MM.1S (cell line): ENCODE data around the gene CNNM3.

Source experiments
- EZH2 ChIP-seq: fragments of 300-600 bp; sonication (generic); optimal IDR thresholded peaks from 2 replicates; pipeline ENCODE3; 2017; ENCODE audit warnings: low read depth, mild to moderate bottlenecking, antibody characterized with exemption, low read length, mixed read lengths
- EZH2phosphoT487 ChIP-seq: fragments of 300-600 bp; sonication (generic); IDR thresholded peaks from 2 replicates; pipeline ENCODE4 v1.6.1; 2018; ENCODE audit warnings: antibody characterized with exemption, low read length
- TF ChIP-seq, protein P1 (sequence below): fragments of 300-600 bp; sonication (generic); IDR thresholded peaks from 2 replicates; pipeline ENCODE4 v1.5.1; 2016; ENCODE audit warnings: antibody characterized with exemption, low read length, mixed read lengths

DNA sequence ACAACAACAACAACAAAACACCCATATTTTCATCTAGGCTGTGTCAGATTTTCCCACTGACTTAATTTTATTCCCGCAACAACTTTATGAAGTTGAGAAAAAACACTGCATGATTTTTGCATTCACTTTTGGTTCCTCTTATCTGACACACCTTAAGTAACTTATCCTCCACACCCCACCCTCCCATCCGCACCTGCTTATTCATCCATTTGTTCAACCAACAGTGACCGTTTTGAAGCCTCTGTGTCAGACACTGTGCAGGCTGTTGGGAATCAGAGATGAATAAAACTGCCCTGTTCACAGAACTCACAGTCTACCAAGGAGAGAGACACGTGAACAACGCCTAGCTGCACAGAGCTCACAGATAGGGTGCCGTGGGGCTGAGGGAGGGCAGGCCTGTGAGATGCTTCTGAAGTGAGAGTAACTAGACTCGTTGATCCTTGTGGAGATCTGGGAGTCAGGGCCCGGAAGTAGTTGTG, 47.9 kb upstream of the CNNM3 start:
- TF ChIP-seq, protein P1, sequence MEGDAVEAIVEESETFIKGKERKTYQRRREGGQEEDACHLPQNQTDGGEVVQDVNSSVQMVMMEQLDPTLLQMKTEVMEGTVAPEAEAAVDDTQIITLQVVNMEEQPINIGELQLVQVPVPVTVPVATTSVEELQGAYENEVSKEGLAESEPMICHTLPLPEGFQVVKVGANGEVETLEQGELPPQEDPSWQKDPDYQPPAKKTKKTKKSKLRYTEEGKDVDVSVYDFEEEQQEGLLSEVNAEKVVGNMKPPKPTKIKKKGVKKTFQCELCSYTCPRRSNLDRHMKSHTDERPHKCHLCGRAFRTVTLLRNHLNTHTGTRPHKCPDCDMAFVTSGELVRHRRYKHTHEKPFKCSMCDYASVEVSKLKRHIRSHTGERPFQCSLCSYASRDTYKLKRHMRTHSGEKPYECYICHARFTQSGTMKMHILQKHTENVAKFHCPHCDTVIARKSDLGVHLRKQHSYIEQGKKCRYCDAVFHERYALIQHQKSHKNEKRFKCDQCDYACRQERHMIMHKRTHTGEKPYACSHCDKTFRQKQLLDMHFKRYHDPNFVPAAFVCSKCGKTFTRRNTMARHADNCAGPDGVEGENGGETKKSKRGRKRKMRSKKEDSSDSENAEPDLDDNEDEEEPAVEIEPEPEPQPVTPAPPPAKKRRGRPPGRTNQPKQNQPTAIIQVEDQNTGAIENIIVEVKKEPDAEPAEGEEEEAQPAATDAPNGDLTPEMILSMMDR, result no peak
- TF ChIP-seq EZH2, result no peak
- TF ChIP-seq EZH2phosphoT487, result no peak
